H1 (cell line): ENCODE results near the gene TLE5.

Experiments used
- CHD7 ChIP-seq: fragments of 300-600 bp; sonication (generic); IDR thresholded peaks from 2 replicates; pipeline ENCODE4 v1.7.1; 2012; ENCODE audit warnings: low read length, moderate library complexity, mild to moderate bottlenecking, inconsistent platforms; ENCODE audit not compliant: insufficient replicate concordance
- CTCF ChIP-seq, 3 experiments: IDR thresholded peaks; 1 replicate in 2 of 3; 2 replicates in 1 of 3; pipeline versions ENCODE4 v1.5.1 to v1.6.1; 2011; ENCODE audit warnings: low read length in 3 of 3, mild to moderate bottlenecking in 3 of 3, inconsistent platforms in 2 of 3, low read depth in 1 of 3, moderate library complexity in 1 of 3; ENCODE audit not compliant: insufficient read depth in 1 of 3; ENCODE audit errors: control extremely low read depth in 1 of 3
- POLR2A ChIP-seq, 2 experiments: IDR thresholded peaks; 1 replicate in 1 of 2; 2 replicates in 1 of 2; pipeline ENCODE4 v1.6.1; 2011; ENCODE audit warnings: low read depth in 2 of 2, low read length in 2 of 2, mild to moderate bottlenecking in 2 of 2; ENCODE audit errors: control extremely low read depth in 1 of 2
- POLR2AphosphoS5 ChIP-seq: IDR thresholded peaks from 2 replicates; pipeline ENCODE4 v1.6.1; 2011; ENCODE audit warnings: low read depth, low read length
- SAP30 ChIP-seq: fragments of 300-600 bp; sonication (generic); IDR thresholded peaks from 2 replicates; pipeline ENCODE4 v1.7.1; 2012; ENCODE audit warnings: low read length, moderate library complexity, mild to moderate bottlenecking, inconsistent platforms; ENCODE audit not compliant: insufficient read depth, insufficient replicate concordance
- TAF7 ChIP-seq: optimal IDR thresholded peaks from 2 replicates; pipeline ENCODE3; 2011; ENCODE audit warnings: low read depth, mild to moderate bottlenecking, inconsistent platforms, low read length, moderate library complexity, borderline replicate concordance

DNA sequence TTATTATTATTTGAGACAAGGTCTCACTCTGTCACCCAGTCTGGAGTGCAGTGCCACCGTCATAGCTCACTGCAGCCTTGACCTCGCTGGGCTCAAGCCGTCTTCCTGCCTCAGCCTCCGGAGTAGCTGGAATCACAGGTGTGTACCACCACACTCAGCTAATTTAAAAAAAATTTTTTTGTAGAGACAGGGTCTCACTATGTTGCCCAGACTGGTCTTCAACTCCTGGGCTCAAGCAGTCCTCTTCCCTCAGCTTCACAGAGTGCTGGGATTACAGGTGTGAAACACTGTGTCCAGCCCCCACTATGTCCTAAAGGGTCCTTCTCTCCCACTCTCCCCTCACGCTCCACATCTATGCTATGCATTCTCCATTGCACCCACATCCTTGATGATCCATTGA, 24.1 kb downstream of the TLE5 start:
- TF ChIP-seq CHD7 (no peak), POLR2A (IDR thresholded peaks at IDR 0.05; ENCODE audit: control extremely low read depth in 1 of 2, low read depth in 2 of 2, low read length in 2 of 2) (no peak), TAF7 (no peak), POLR2AphosphoS5 (no peak), CTCF (IDR thresholded peaks at IDR 0.05; ENCODE audit: control extremely low read depth in 1 of 3, insufficient read depth in 1 of 3, low read depth in 1 of 3, low read length in 3 of 3) (no peak), SAP30 (no peak)
